ENCODE results near the gene CTDSPL. TPM values are rescaled to one million over a fixed set of nuclear protein-coding genes. Genes with fewer than 3 reads are reported as not detected.

The CTDSPL gene
- total RNA-seq, 2 donors from 2014 or later: 75.0 to 76.7 TPM

- DNase-seq: no peak
- Histone ChIP-seq H3K27me3 (no peaks in the 10 kb centered on the region), H3K9ac (ENCODE audit: low read depth in 2 of 2, low read length in 2 of 2) (no peak overlapping the region), H3K4me1 (peaks cover 9% of the 10 kb centered on the region), H3K4me3 (no peak overlapping the region), H3K9me3 (no peaks in the 10 kb centered on the region), H3K27ac (no peak overlapping the region), H3K36me3 (no peaks in the 10 kb centered on the region)
- no peak for TF ChIP-seq CTCF (IDR thresholded peaks at IDR 0.05)
- intact Hi-C loops (cut with DNase I): no loop called here
Measured at GRCh38 chr3:37891227-37891626, 29.5 kb downstream of the CTDSPL start.

- H3K27ac ChIP-seq: no peak overlapping the region
- no peak overlapping the region for H3K4me3 ChIP-seq
- no peak for TF ChIP-seq CTCF (IDR thresholded peaks at IDR 0.05)
- H3K9ac ChIP-seq (ENCODE audit: low read depth in 2 of 2, low read length in 2 of 2): no peak overlapping the region
- DNase-seq: no peak
- H3K27me3 ChIP-seq: no peaks in the 10 kb centered on the region
- peaks cover 9% of the 10 kb centered on the region for H3K4me1 ChIP-seq
- intact Hi-C loops (cut with DNase I): no loop called here
- H3K9me3 ChIP-seq: no peaks in the 10 kb centered on the region
- H3K36me3 ChIP-seq: no peaks in the 10 kb centered on the region
Measured at GRCh38 chr3:37892927-37893600, 31.4 kb downstream of the CTDSPL start.

- Histone ChIP-seq H3K4me1 (peaks cover 9% of the 10 kb centered on the region), H3K4me3 (no peak overlapping the region), H3K27ac (no peak overlapping the region), H3K9me3 (no peaks in the 10 kb centered on the region), H3K27me3 (no peaks in the 10 kb centered on the region), H3K36me3 (no peaks in the 10 kb centered on the region), H3K9ac (ENCODE audit: low read depth in 2 of 2, low read length in 2 of 2) (no peak overlapping the region)
- no peak for DNase-seq
- no peak for TF ChIP-seq CTCF (IDR thresholded peaks at IDR 0.05)
- intact Hi-C loops (cut with DNase I): no loop called here
Measured at GRCh38 chr3:37896827-37897226, 35.1 kb downstream of the CTDSPL start.

- no peak for TF ChIP-seq CTCF (IDR thresholded peaks at IDR 0.05)
- Histone ChIP-seq H3K9ac (ENCODE audit: low read depth in 2 of 2, low read length in 2 of 2) (no peak overlapping the region), H3K27ac (no peak overlapping the region), H3K36me3 (no peaks in the 10 kb centered on the region), H3K4me1 (no peaks in the 10 kb centered on the region), H3K27me3 (no peaks in the 10 kb centered on the region), H3K4me3 (no peak overlapping the region), H3K9me3 (no peaks in the 10 kb centered on the region)
- intact Hi-C loops (cut with DNase I): no loop called here
- DNase-seq: no peak
Measured at GRCh38 chr3:37897763-37898162, 36.1 kb downstream of the CTDSPL start.

- Histone ChIP-seq H3K9me3 (no peaks in the 10 kb centered on the region), H3K4me3 (no peak overlapping the region), H3K9ac (ENCODE audit: low read depth in 2 of 2, low read length in 2 of 2) (no peak overlapping the region), H3K36me3 (no peaks in the 10 kb centered on the region), H3K27me3 (no peaks in the 10 kb centered on the region), H3K27ac (no peak overlapping the region), H3K4me1 (no peaks in the 10 kb centered on the region)
- no peak for DNase-seq
- no peak for TF ChIP-seq CTCF (IDR thresholded peaks at IDR 0.05)
- intact Hi-C loops (cut with DNase I): no loop called here
Measured at GRCh38 chr3:37898424-37898823, 36.7 kb downstream of the CTDSPL start.
